ENCODE results near the gene MLC1. TPM values are rescaled to one million over a fixed set of nuclear protein-coding genes. Genes with fewer than 3 reads are reported as not detected.

MLC1 gene
- 2.1 and 2.2 TPM in 2 replicates for total RNA-seq

DNA sequence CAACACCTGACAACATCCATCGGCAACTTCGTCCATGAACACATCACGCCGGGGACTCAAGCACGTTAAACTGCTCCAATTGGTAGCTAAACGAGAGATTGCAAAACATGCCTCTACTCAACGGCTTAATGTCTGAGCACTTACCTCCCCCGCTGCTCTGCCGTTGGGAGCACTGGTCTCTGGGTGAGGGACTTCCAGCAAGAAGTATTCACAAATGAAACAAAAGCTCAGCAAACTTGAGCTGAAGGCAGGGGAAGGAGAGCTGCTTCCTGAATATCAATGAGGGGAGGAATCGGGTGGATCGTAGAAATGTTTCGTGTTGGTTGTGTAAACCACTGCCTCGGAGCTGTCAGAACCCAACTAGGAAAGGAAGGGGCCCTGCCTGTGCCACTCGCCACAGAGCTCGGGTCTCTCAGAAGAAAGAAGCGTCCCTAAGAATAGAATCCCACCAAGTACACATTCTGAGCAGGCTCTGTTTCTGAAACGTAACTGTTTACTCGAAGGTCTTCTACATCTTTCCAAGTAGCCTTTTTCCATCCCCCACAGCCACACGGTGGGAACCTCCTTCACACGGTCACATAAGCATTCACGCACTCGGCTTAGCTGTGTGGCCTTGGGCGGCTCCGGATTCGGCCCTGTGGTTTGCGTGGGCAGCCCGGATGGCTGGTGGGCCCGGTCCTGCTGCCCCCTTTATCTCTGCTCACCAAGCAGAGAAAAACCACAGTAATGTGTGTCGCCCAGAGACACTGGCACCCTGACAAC, at the start of gene MLC1:
Gene MLC1 (minus strand): TSS at position 216 of the 762 bp plus-strand sequence. CDS start 524 bp downstream, outside the sequence.

DNA sequence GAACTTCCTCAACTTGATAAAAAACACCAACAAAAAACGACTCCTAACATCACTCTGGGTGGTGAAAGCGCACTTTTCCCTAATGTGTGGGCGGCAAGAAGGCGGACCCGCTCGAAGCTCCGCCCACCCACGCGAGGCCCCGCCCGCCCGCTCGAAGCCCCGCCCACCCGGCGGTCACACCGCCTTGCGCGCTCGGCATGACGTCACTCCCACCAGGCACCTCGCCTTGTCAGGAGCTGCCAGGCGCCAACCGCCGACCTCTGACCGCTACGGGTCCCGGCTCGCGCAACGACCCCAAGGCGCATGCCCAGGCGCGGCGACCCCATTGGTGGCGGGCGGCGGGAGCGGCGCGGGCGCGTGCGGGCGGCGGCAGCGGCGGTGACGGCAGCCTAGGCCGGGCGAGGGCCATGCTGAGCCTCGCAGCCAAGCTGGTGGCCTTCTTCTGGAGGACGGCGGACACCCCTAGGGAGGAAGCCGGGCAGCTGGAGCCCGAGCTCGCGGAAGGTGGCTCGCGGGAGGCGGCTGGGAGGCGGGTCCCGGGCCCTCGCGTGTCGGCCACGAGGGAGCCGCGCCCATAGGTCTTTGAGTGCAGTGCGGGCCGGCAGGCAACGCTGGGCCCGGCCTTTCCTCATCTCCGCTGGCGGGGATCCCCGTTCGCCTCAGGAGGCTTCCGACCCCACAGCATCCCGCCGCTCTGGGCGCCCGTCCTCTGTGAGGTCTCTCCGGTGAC, 4.6 kb upstream of the MLC1 start, which contains the start of gene MOV10L1:
Gene MOV10L1 (plus strand): TSS at position 325 of the 730 bp plus-strand sequence. CDS start 83 bp downstream, at position 408.

DNA sequence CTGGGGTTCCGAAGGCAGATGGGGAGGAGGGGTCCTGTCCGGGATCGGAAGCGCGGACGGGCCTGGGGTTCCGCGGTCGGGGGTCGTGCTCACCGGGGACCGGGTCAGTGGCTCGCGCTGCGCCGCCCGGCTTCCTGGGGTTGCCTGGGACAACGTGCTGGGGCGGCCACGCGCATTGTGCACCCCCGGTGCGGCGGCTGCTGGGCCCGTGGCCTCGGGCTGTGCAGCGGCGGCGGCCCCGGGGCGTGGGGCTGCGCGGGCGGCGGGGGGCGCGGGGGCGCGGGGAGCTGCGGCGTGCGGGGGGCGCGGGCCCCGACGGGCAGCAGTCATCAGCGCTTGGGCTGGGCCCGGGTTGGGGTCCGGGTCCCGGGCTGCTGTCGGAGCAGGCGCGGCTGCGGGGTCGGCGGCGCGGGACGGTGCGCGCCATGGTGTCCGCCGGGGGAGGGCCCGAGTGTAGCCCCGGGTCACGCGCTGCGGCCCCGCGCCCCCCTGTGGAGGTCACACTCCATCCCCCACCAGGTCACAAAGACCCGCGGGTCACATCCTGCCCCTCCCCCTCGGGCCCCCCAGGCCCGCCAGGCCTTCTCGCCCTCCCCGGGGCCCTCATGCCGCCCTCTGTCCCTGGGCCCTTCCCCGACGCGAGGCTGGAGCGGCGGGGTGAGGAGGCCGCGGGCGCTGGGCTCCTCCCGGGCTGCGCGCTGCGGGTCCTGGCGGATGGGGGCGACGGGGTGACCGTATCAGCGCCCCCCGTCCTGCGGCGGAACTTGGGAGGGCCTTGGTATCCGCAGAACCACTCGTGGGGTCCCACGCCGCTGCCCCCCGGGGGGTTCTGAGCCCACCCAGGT, 26.9 kb downstream of the MLC1 start, which contains the start of gene TTLL8:
Gene TTLL8 (minus strand): TSS at position 238 of the 845 bp plus-strand sequence.

DNA sequence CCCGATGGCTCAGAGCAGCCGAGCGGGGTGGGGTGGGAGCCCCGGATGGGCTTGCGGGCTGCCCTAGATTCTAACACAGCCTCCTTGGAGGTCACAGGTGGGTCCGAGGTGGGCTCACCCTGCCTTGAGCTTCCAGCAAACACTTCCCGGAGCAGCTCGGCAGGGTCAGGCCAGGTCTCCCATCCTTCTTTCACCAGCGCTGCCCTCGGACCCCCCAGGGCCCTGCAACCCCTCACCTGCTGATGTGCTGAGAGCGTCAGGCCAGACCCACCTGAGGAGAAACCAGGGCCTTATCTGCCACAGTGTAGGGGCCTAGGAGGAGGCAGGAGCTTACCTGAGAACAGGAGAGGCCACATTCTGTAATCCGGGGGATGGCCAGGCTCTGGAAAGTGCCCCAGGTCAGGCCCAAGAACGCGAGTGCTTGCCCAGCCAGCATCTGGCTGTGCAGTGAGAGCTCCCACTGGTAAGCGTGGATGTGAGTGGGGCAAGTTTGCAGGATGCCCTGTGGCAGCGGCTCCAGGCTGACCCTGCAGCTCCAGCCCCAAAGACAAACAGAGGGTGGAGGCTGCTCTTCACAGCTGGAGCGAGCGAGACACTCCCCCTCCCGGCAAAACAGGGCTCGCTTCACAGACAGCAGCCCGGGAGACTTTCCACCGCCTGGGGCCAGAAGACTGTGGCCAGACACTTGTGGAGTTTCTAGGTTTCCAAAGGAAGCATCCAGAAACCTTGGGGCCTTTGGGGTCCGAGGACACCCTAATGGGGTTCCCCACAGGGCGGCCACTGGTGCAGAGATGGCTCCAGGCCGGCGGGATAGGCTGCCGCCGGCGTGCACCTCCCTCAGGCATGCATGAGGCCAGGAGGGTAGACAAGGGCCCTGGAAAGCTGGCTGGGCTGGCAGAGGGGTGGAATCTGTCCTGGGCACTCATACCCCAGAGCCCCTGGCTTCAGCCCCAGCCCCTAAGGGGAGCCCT, 72.7 kb downstream of the MLC1 start, which contains the start of gene IL17REL:
Gene IL17REL (minus strand): TSS at position 555 of the 971 bp plus-strand sequence. CDS start 119 bp downstream, at position 436.

Other genes starting within 250 kb of the MLC1 start
- gene ZBED4, start 231.6 kb downstream of the MLC1 start, total RNA-seq: 5.7 and 6.2 TPM in 2 replicates
- 15.2 and 18.9 TPM in 2 replicates for gene ALG12, start 167.0 kb downstream of the MLC1 start, total RNA-seq
- gene CRELD2, start 166.8 kb downstream of the MLC1 start, total RNA-seq: 64.8 and 105 TPM in 2 replicates
- gene PIM3, start 124.7 kb downstream of the MLC1 start, total RNA-seq: 24.2 and 30.1 TPM in 2 replicates
- gene IL17REL, start 72.7 kb downstream of the MLC1 start, total RNA-seq: not detected in 2 replicates
- gene TTLL8, start 27.1 kb downstream of the MLC1 start, total RNA-seq: not detected in 2 replicates
- 1.8 and 7.8 TPM in 2 replicates for gene MOV10L1, start 4.6 kb upstream of the MLC1 start, total RNA-seq
- 0.79 and 1.1 TPM in 2 replicates for gene PANX2, start 85.3 kb upstream of the MLC1 start, total RNA-seq
- 15.2 and 16.5 TPM in 2 replicates for gene TRABD, start 100.5 kb upstream of the MLC1 start, total RNA-seq
- 21.8 and 25.4 TPM in 2 replicates for gene SELENOO, start 115.6 kb upstream of the MLC1 start, total RNA-seq
- gene TUBGCP6, start 159.6 kb upstream of the MLC1 start, total RNA-seq: 26.4 and 30.5 TPM in 2 replicates
- 16.2 and 21.7 TPM in 2 replicates for gene HDAC10, start 165.8 kb upstream of the MLC1 start, total RNA-seq
- 24.3 and 28.3 TPM in 2 replicates for gene MAPK12, start 176.3 kb upstream of the MLC1 start, total RNA-seq
- 3.7 and 4.4 TPM in 2 replicates for gene MAPK11, start 185.0 kb upstream of the MLC1 start, total RNA-seq
- gene PLXNB2, start 222.2 kb upstream of the MLC1 start, total RNA-seq: 145 and 159 TPM in 2 replicates
- 1.6 and 1.9 TPM in 2 replicates for gene DENND6B, start 241.6 kb upstream of the MLC1 start, total RNA-seq

Measured in aortic smooth muscle cell (primary cell).